ENCODE measurements around the gene NMNAT2. TPM values are rescaled to one million over a fixed set of nuclear protein-coding genes. Genes with fewer than 3 reads are reported as not detected.
A peak's percentile ranks its signal among the peaks of the same experiment; 100 is the strongest.
"Not testable (repeated sequence)": the region's sequence is repeated elsewhere in the genome, so short reads cannot be mapped to it uniquely, and the experiment has no call there.

The NMNAT2 gene
- polyA plus RNA-seq, 2 donors: 0.06 to 0.12 TPM

- Histone ChIP-seq H3K27ac (ENCODE audit: low read depth in 2 of 2, low read length in 1 of 2) (no peak overlapping the region), H3K36me3 (ENCODE audit: control insufficient read depth in 2 of 2, insufficient read depth in 2 of 2, low read length in 1 of 2) (no peaks in the 10 kb centered on the region), H3K27me3 (ENCODE audit: control insufficient read depth in 1 of 2, insufficient read depth in 2 of 2, low read length in 2 of 2) (no peaks in the 10 kb centered on the region), H3K4me3 (ENCODE audit: low read depth in 1 of 2, low read length in 2 of 2) (no peak overlapping the region), H3K9me3 (ENCODE audit: control insufficient read depth in 2 of 2, insufficient read depth in 1 of 2, low read depth in 1 of 2, low read length in 1 of 2) (no peaks in the 10 kb centered on the region), H3K4me1 (ENCODE audit: control insufficient read depth in 2 of 2, insufficient read depth in 2 of 2, low read length in 1 of 2) (peaks cover 4 to 19% of the 10 kb centered on the region in 2 donors)
- 64 to 66% methylated on average over 7 of the region's 7 CpGs for WGBS, 2 donors
Measured at GRCh38 chr1:183277821-183278738, 140.1 kb downstream of the NMNAT2 start.

GRCh38 chr1:183276386-183277080 is 141.6 kb downstream of the NMNAT2 start:
- Histone ChIP-seq H3K9me3 (ENCODE audit: control insufficient read depth in 2 of 2, insufficient read depth in 1 of 2, low read depth in 1 of 2, low read length in 1 of 2) (no peaks in the 10 kb centered on the region), H3K27ac (ENCODE audit: low read depth in 2 of 2, low read length in 1 of 2) (no peak overlapping the region), H3K36me3 (ENCODE audit: control insufficient read depth in 2 of 2, insufficient read depth in 2 of 2, low read length in 1 of 2) (no peaks in the 10 kb centered on the region), H3K27me3 (ENCODE audit: control insufficient read depth in 1 of 2, insufficient read depth in 2 of 2, low read length in 2 of 2) (no peaks in the 10 kb centered on the region), H3K4me1 (ENCODE audit: control insufficient read depth in 2 of 2, insufficient read depth in 2 of 2, low read length in 1 of 2) (peaks cover 4 to 13% of the 10 kb centered on the region in 2 donors), H3K4me3 (ENCODE audit: low read depth in 1 of 2, low read length in 2 of 2) (no peak overlapping the region)
- WGBS, 2 donors: 89 to 91% methylated on average over 9 of the region's 9 CpGs

GRCh38 chr1:183275322-183275721 is 142.9 kb downstream of the NMNAT2 start:
- WGBS, 2 donors: 88 to 90% methylated on average over 3 of the region's 3 CpGs
- Histone ChIP-seq H3K36me3 (ENCODE audit: control insufficient read depth in 2 of 2, insufficient read depth in 2 of 2, low read length in 1 of 2) (no peaks in the 10 kb centered on the region), H3K4me3 (ENCODE audit: low read depth in 1 of 2, low read length in 2 of 2) (no peak overlapping the region), H3K9me3 (ENCODE audit: control insufficient read depth in 2 of 2, insufficient read depth in 1 of 2, low read depth in 1 of 2, low read length in 1 of 2) (no peaks in the 10 kb centered on the region), H3K27me3 (ENCODE audit: control insufficient read depth in 1 of 2, insufficient read depth in 2 of 2, low read length in 2 of 2) (no peaks in the 10 kb centered on the region), H3K27ac (ENCODE audit: low read depth in 2 of 2, low read length in 1 of 2) (no peak overlapping the region), H3K4me1 (ENCODE audit: control insufficient read depth in 2 of 2, insufficient read depth in 2 of 2, low read length in 1 of 2) (peaks cover 4 to 13% of the 10 kb centered on the region in 2 donors)

GRCh38 chr1:183274836-183275235 is 143.3 kb downstream of the NMNAT2 start:
- 87 to 90% methylated on average over 3 of the region's 3 CpGs for WGBS, 2 donors
- Histone ChIP-seq H3K27ac (ENCODE audit: low read depth in 2 of 2, low read length in 1 of 2) (no peak overlapping the region), H3K27me3 (ENCODE audit: control insufficient read depth in 1 of 2, insufficient read depth in 2 of 2, low read length in 2 of 2) (no peaks in the 10 kb centered on the region), H3K4me3 (ENCODE audit: low read depth in 1 of 2, low read length in 2 of 2) (no peak overlapping the region), H3K9me3 (ENCODE audit: control insufficient read depth in 2 of 2, insufficient read depth in 1 of 2, low read depth in 1 of 2, low read length in 1 of 2) (no peaks in the 10 kb centered on the region), H3K36me3 (ENCODE audit: control insufficient read depth in 2 of 2, insufficient read depth in 2 of 2, low read length in 1 of 2) (no peaks in the 10 kb centered on the region), H3K4me1 (ENCODE audit: control insufficient read depth in 2 of 2, insufficient read depth in 2 of 2, low read length in 1 of 2) (peaks cover 4 to 13% of the 10 kb centered on the region in 2 donors)

- not testable (repeated sequence) for H3K27me3 ChIP-seq (ENCODE audit: control insufficient read depth in 1 of 2, insufficient read depth in 2 of 2, low read length in 2 of 2); H3K36me3 ChIP-seq (ENCODE audit: control insufficient read depth in 2 of 2, insufficient read depth in 2 of 2, low read length in 1 of 2)
- WGBS, 2 donors: 81 to 82% methylated on average over 4 of the region's 4 CpGs
Measured at GRCh38 chr1:183273984-183274383, 144.2 kb downstream of the NMNAT2 start.

GRCh38 chr1:183273300-183273699 is 144.9 kb downstream of the NMNAT2 start:
- no peak overlapping the region for H3K27ac ChIP-seq (ENCODE audit: low read depth in 2 of 2, low read length in 1 of 2)
- no peak overlapping the region for H3K4me3 ChIP-seq (ENCODE audit: low read depth in 1 of 2, low read length in 2 of 2)
- no peaks in the 10 kb centered on the region for H3K27me3 ChIP-seq (ENCODE audit: control insufficient read depth in 1 of 2, insufficient read depth in 2 of 2, low read length in 2 of 2)
- no peaks in the 10 kb centered on the region for H3K4me1 ChIP-seq (ENCODE audit: control insufficient read depth in 2 of 2, insufficient read depth in 2 of 2, low read length in 1 of 2)
- H3K36me3 ChIP-seq (ENCODE audit: control insufficient read depth in 2 of 2, insufficient read depth in 2 of 2, low read length in 1 of 2): no peaks in the 10 kb centered on the region
- WGBS, 2 donors: 86 to 91% methylated on average over 5 of the region's 5 CpGs
- no peaks in the 10 kb centered on the region for H3K9me3 ChIP-seq (ENCODE audit: control insufficient read depth in 2 of 2, insufficient read depth in 1 of 2, low read depth in 1 of 2, low read length in 1 of 2)

More at GRCh38 chr1:183273984-183274383, 144.2 kb downstream of the NMNAT2 start:
- not testable (repeated sequence) for H3K27ac ChIP-seq (ENCODE audit: low read depth in 2 of 2, low read length in 1 of 2); H3K4me1 ChIP-seq (ENCODE audit: control insufficient read depth in 2 of 2, insufficient read depth in 2 of 2, low read length in 1 of 2); H3K4me3 ChIP-seq (ENCODE audit: low read depth in 1 of 2, low read length in 2 of 2); H3K9me3 ChIP-seq (ENCODE audit: control insufficient read depth in 2 of 2, insufficient read depth in 1 of 2, low read depth in 1 of 2, low read length in 1 of 2)

- peak overlapping the region in 1 of 2 donors; percentile 2 for H3K27ac ChIP-seq (ENCODE audit: low read depth in 2 of 2, low read length in 1 of 2)
- H3K4me1 ChIP-seq (ENCODE audit: control insufficient read depth in 2 of 2, insufficient read depth in 2 of 2, low read length in 1 of 2): no peaks in the 10 kb centered on the region
- no peak overlapping the region for H3K4me3 ChIP-seq (ENCODE audit: low read depth in 1 of 2, low read length in 2 of 2)
- WGBS, 2 donors: 79 to 82% methylated on average over 4 of the region's 4 CpGs
- H3K36me3 ChIP-seq (ENCODE audit: control insufficient read depth in 2 of 2, insufficient read depth in 2 of 2, low read length in 1 of 2): no peaks in the 10 kb centered on the region
- H3K9me3 ChIP-seq (ENCODE audit: control insufficient read depth in 2 of 2, insufficient read depth in 1 of 2, low read depth in 1 of 2, low read length in 1 of 2): no peaks in the 10 kb centered on the region
- no peaks in the 10 kb centered on the region for H3K27me3 ChIP-seq (ENCODE audit: control insufficient read depth in 1 of 2, insufficient read depth in 2 of 2, low read length in 2 of 2)
Measured at GRCh38 chr1:183272390-183272848, 145.8 kb downstream of the NMNAT2 start.

- WGBS, 2 donors: 39 to 41% methylated on average over 5 of the region's 5 CpGs
- peak overlapping the region in 1 of 2 donors; percentile 18 for H3K27ac ChIP-seq (ENCODE audit: low read depth in 2 of 2, low read length in 1 of 2)
Measured at GRCh38 chr1:183270541-183271141, 147.5 kb downstream of the NMNAT2 start.

GRCh38 chr1:183267646-183268431 is 150.3 kb downstream of the NMNAT2 start:
- peak overlapping the region in 1 of 2 donors; percentile 22 for H3K27ac ChIP-seq (ENCODE audit: low read depth in 2 of 2, low read length in 1 of 2)
- 65 to 66% methylated on average over 7 of the region's 7 CpGs for WGBS, 2 donors
- H3K4me1 ChIP-seq (ENCODE audit: control insufficient read depth in 2 of 2, insufficient read depth in 2 of 2, low read length in 1 of 2): peaks cover 0 to 2% of the 10 kb centered on the region in 2 donors
- no peaks in the 10 kb centered on the region for H3K36me3 ChIP-seq (ENCODE audit: control insufficient read depth in 2 of 2, insufficient read depth in 2 of 2, low read length in 1 of 2)
- no peaks in the 10 kb centered on the region for H3K9me3 ChIP-seq (ENCODE audit: control insufficient read depth in 2 of 2, insufficient read depth in 1 of 2, low read depth in 1 of 2, low read length in 1 of 2)
- H3K27me3 ChIP-seq (ENCODE audit: control insufficient read depth in 1 of 2, insufficient read depth in 2 of 2, low read length in 2 of 2): no peaks in the 10 kb centered on the region
- no peak overlapping the region for H3K4me3 ChIP-seq (ENCODE audit: low read depth in 1 of 2, low read length in 2 of 2)

More at GRCh38 chr1:183270541-183271141, 147.5 kb downstream of the NMNAT2 start:
- no peaks in the 10 kb centered on the region for H3K4me1 ChIP-seq (ENCODE audit: control insufficient read depth in 2 of 2, insufficient read depth in 2 of 2, low read length in 1 of 2)
- no peaks in the 10 kb centered on the region for H3K9me3 ChIP-seq (ENCODE audit: control insufficient read depth in 2 of 2, insufficient read depth in 1 of 2, low read depth in 1 of 2, low read length in 1 of 2)
- H3K4me3 ChIP-seq (ENCODE audit: low read depth in 1 of 2, low read length in 2 of 2): no peak overlapping the region
- no peaks in the 10 kb centered on the region for H3K27me3 ChIP-seq (ENCODE audit: control insufficient read depth in 1 of 2, insufficient read depth in 2 of 2, low read length in 2 of 2)
- H3K36me3 ChIP-seq (ENCODE audit: control insufficient read depth in 2 of 2, insufficient read depth in 2 of 2, low read length in 1 of 2): no peaks in the 10 kb centered on the region
